ENCODE results near the gene KIF12. TPM values are rescaled to one million over a fixed set of nuclear protein-coding genes. Genes with fewer than 3 reads are reported as not detected.

The KIF12 gene
- total and polyA plus RNA-seq, 2 of the 8 experiments (the other 6 are each of a cell fraction or from before 2014, with no cell fraction given) = 2.9 to 3.9 TPM

GRCh38 chr9:114055894-114056293 is 43.2 kb downstream of the KIF12 start (continued):
- TF ChIP-seq NANOG (IDR thresholded peaks at IDR 0.05; ENCODE audit: insufficient read depth, low read depth, low read length, poor library complexity, severe bottlenecking) (no peak), MAFK (IDR thresholded peaks at IDR 0.05; ENCODE audit: low read depth, low read length) (no peak), BRCA1 (IDR thresholded peaks at IDR 0.05; ENCODE audit: low read depth, low read length) (no peak), TBP (IDR thresholded peaks at IDR 0.05; ENCODE audit: low read depth, low read length) (no peak), KDM5A (IDR thresholded peaks at IDR 0.05; ENCODE audit: low read length) (no peak), EP300 (IDR thresholded peaks at IDR 0.05; ENCODE audit: borderline replicate concordance in 1 of 2, low read depth in 2 of 2, low read length in 2 of 2) (no peak), USF2 (IDR thresholded peaks at IDR 0.05; ENCODE audit: low read length) (no peak), TAF1 (IDR thresholded peaks at IDR 0.05; ENCODE audit: low read depth, low read length) (no peak), EZH2 (IDR thresholded peaks at IDR 0.05; ENCODE audit: low read depth, low read length, severe bottlenecking) (no peak)

Data from H1 (cell line).